PC-3 (cell line): ENCODE measurements around the gene SH3GL3. TPM values are rescaled to one million over a fixed set of nuclear protein-coding genes. Genes with fewer than 3 reads are reported as not detected.

Source experiments
- ATAC-seq: fragments of 200-7000 bp; cut with Tn5 transposase; 2 replicates; pipeline ENCODE4 v1.9.1; 2020; ENCODE audit warnings: mild to moderate bottlenecking, moderate library complexity
- BruUV-seq: library from RNA; stranded (reverse); fragments of 400-500 nt; replicated peaks from 2 replicates; lab custom pipeline; 2021; lab: Mats Ljungman, UMichigan
- CTCF ChIA-PET: fragments of 300-600 bp; sonication (Branson Sonifier 250); formaldehyde crosslinking; loops from one replicate; lab custom pipeline; 2022; ENCODE audit warnings: antibody characterized with exemption; lab: Charles Lee
- POLR2A ChIA-PET: fragments of 300-600 bp; sonication (Branson Sonifier 250); formaldehyde crosslinking; loops from one replicate; lab custom pipeline; 2022; ENCODE audit warnings: antibody characterized with exemption; ENCODE audit not compliant: unreplicated experiment; lab: Charles Lee
- DNase-seq: peaks from one replicate; pipeline ENCODE4 v3.0.0-alpha.2; 2015
- H2AFZ ChIP-seq: fragments of 300-600 bp; sonication (generic); 2 replicates; pipeline ENCODE4 v1.6.0; 2016; ENCODE audit warnings: antibody characterized with exemption, low read length
- H3F3A ChIP-seq: fragments of 300-600 bp; sonication (generic); one replicate; pipeline ENCODE4 v1.6.0; 2017; ENCODE audit warnings: antibody characterized with exemption, low read length, control low read depth, mild to moderate bottlenecking; ENCODE audit not compliant: unreplicated experiment
- H3K27ac ChIP-seq: fragments of 300-600 bp; sonication (generic); 2 replicates; pipeline ENCODE4 v1.5.1; 2016; ENCODE audit warnings: mild to moderate bottlenecking, low read length
- H3K27me3 ChIP-seq: fragments of 300-600 bp; sonication (generic); 2 replicates; pipeline ENCODE4 v1.6.1; 2016; ENCODE audit warnings: low read length, mixed read lengths
- H3K36me3 ChIP-seq: fragments of 300-600 bp; sonication (generic); 2 replicates; pipeline ENCODE4 v1.6.1; 2016; ENCODE audit warnings: low read depth, mixed run types, low read length, mixed read lengths
- H3K4me1 ChIP-seq: fragments of 300-600 bp; sonication (generic); 2 replicates; pipeline ENCODE4 v1.5.1; 2016; ENCODE audit warnings: low read length; ENCODE audit not compliant: insufficient read depth
- H3K4me2 ChIP-seq: fragments of 300-600 bp; sonication (generic); 2 replicates; pipeline ENCODE4 v1.6.0; 2016; ENCODE audit warnings: low read length
- H3K4me3 ChIP-seq: fragments of 300-600 bp; sonication (generic); 2 replicates; pipeline ENCODE4 v1.5.1; 2016; ENCODE audit warnings: mild to moderate bottlenecking, low read length, mixed read lengths
- H3K79me2 ChIP-seq: fragments of 300-600 bp; sonication (generic); 2 replicates; pipeline ENCODE4 v1.6.1; 2017; ENCODE audit warnings: low read length, mixed read lengths
- H3K9ac ChIP-seq: fragments of 300-600 bp; sonication (generic); 2 replicates; pipeline ENCODE4 v1.6.0; 2016; ENCODE audit warnings: mild to moderate bottlenecking, low read length
- H3K9me2 ChIP-seq: fragments of 300-600 bp; sonication (generic); replicated peaks from 2 replicates; pipeline ENCODE4 v1.6.1; 2016; ENCODE audit warnings: mixed run types, low read length, mixed read lengths
- H3K9me3 ChIP-seq: fragments of 300-600 bp; sonication (generic); 2 replicates; pipeline ENCODE4 v1.6.1; 2016; ENCODE audit warnings: low read length, mixed read lengths
- H4K20me1 ChIP-seq: fragments of 300-600 bp; sonication (generic); 2 replicates; pipeline ENCODE4 v1.6.1; 2016; ENCODE audit warnings: low read length, mixed read lengths
- EZH2 ChIP-seq: fragments of 300-600 bp; sonication (generic); IDR thresholded peaks from one replicate; pipeline ENCODE4 v1.6.1; 2017; ENCODE audit warnings: antibody characterized with exemption, mild to moderate bottlenecking, low read length; ENCODE audit not compliant: unreplicated experiment
- EZH2phosphoT487 ChIP-seq: fragments of 300-600 bp; sonication (generic); IDR thresholded peaks from 2 replicates; pipeline ENCODE4 v1.6.1; 2018; ENCODE audit warnings: mild to moderate bottlenecking, antibody characterized with exemption, low read length, borderline replicate concordance
- intact Hi-C: fragments of 100-400 bp; cut with micrococcal nuclease; formaldehyde crosslinking; loops from 2 replicates; pipeline ENCODE4 v1.9.0; 2023
- total RNA-seq: library from RNA; depleted of rRNA; stranded (reverse); fragments of >200 nt; gene quantifications from 2 replicates; pipeline ENCODE4 v1.2.3, GENCODE V29; 2014
- TF ChIP-seq, protein P1 (sequence below): fragments of 300-600 bp; sonication (generic); conservative IDR thresholded peaks from 2 replicates; pipeline ENCODE4 v1.5.1; 2017; ENCODE audit warnings: antibody characterized with exemption, low read depth, mild to moderate bottlenecking, low read length

SH3GL3 gene
- total RNA-seq, 1 experiment from 2014 or later = 3.6 TPM

DNA sequence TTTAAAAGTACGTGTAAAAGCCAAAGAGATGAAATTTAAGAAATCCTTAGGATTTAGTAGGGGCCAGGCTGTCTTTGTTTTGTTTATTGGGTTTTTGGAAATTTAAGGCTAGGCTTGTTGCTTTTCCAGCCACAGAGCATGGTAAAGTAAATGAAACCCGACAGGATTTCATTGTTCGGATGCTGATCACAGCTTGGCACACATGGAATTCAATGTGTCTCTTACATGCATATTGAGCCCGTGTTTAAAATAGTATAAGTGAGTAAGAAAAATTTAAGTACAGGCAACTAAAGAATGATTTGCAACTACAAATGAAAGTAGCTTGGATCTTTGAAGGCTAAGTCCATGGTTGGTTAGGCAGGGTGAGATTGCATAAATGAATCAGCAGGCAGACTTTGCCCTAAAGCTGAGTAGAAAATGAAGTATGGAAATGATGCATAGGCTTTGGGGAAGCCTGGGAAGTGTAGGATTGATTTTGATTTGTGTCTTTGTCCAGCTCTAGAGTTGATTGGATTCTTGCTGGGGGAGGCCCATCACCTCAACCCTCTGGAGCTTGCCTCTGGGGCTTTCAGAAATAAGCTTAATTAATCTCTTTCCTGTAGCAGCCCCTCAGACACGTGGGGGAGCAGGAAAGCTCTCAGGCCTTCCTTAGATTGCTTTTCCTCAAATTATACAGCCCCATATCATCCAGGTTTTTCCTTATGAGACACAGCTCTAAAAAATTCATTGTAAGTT is 138.6 kb downstream of the SH3GL3 start:
- H3K9me3 ChIP-seq = no peaks in the 10 kb centered on the region
- no peaks in the 10 kb centered on the region for H3K36me3 ChIP-seq
- no peak overlapping the region for H2AFZ ChIP-seq
- no peak overlapping the region for H3K27ac ChIP-seq
- no peak for TF ChIP-seq EZH2phosphoT487
- TF ChIP-seq EZH2 = no peak
- TF ChIP-seq, protein P1, sequence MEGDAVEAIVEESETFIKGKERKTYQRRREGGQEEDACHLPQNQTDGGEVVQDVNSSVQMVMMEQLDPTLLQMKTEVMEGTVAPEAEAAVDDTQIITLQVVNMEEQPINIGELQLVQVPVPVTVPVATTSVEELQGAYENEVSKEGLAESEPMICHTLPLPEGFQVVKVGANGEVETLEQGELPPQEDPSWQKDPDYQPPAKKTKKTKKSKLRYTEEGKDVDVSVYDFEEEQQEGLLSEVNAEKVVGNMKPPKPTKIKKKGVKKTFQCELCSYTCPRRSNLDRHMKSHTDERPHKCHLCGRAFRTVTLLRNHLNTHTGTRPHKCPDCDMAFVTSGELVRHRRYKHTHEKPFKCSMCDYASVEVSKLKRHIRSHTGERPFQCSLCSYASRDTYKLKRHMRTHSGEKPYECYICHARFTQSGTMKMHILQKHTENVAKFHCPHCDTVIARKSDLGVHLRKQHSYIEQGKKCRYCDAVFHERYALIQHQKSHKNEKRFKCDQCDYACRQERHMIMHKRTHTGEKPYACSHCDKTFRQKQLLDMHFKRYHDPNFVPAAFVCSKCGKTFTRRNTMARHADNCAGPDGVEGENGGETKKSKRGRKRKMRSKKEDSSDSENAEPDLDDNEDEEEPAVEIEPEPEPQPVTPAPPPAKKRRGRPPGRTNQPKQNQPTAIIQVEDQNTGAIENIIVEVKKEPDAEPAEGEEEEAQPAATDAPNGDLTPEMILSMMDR = no peak
- no peak for DNase-seq
- no TSS peak for BruUV-seq
- no peaks in the 10 kb centered on the region for H3F3A ChIP-seq
- POLR2A ChIA-PET = no interaction called here
- no peak overlapping the region for H3K9ac ChIP-seq
- no peak overlapping the region for H3K4me3 ChIP-seq
- no peaks in the 10 kb centered on the region for H3K4me1 ChIP-seq
- no peaks in the 10 kb centered on the region for H3K9me2 ChIP-seq
- no peak overlapping the region for H3K4me2 ChIP-seq
- H3K27me3 ChIP-seq = no peaks in the 10 kb centered on the region
- CTCF ChIA-PET = interaction anchor here (0.6 kb wide), 1 partner anchor 130 kb away, joined by 3 read pairs; no protein-coding TSS in a partner anchor
- no peak for ATAC-seq
- no peaks in the 10 kb centered on the region for H4K20me1 ChIP-seq
- H3K79me2 ChIP-seq = no peaks in the 10 kb centered on the region
- intact Hi-C loops = no loop called here

DNA sequence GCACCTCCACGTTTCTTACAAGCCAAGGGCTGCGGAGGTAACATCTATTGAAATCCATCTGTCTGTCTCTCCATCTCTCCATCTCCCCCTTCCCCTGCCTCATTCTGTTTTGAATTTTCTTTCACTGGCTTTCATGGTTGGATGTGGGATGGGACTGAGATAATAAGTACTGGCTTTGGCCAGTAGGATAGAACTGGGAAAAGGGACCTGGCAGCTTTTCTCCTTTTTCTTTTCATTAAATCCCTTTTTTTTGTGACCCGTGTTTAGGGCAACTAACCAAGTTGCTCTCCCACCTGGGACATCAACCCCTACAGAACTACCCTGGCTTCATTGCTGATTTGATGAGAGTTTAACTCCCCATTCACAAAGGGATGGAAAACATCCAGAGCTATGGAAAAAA is 139.9 kb downstream of the SH3GL3 start:
- Histone ChIP-seq H3K9ac (no peak overlapping the region), H3K4me3 (no peak overlapping the region), H2AFZ (no peak overlapping the region), H3K79me2 (no peaks in the 10 kb centered on the region), H3F3A (no peaks in the 10 kb centered on the region), H4K20me1 (no peaks in the 10 kb centered on the region), H3K36me3 (no peaks in the 10 kb centered on the region), H3K4me2 (no peak overlapping the region), H3K9me3 (no peaks in the 10 kb centered on the region), H3K9me2 (no peaks in the 10 kb centered on the region), H3K27me3 (no peaks in the 10 kb centered on the region), H3K4me1 (no peaks in the 10 kb centered on the region), H3K27ac (no peak overlapping the region)
- TF ChIP-seq, protein P1 = no peak
- no peak for TF ChIP-seq EZH2
- TF ChIP-seq EZH2phosphoT487 = no peak
- ATAC-seq = no peak
- no peak for DNase-seq
- CTCF ChIA-PET = interaction anchor here (0.6 kb wide), 1 partner anchor 53 kb away, joined by 9 read pairs; no protein-coding TSS in a partner anchor
- POLR2A ChIA-PET = interaction anchor here (0.6 kb wide), 1 partner anchor 160 kb away, joined by 16 read pairs; no protein-coding TSS in a partner anchor
- intact Hi-C loops = no loop called here
- BruUV-seq = no TSS peak

DNA sequence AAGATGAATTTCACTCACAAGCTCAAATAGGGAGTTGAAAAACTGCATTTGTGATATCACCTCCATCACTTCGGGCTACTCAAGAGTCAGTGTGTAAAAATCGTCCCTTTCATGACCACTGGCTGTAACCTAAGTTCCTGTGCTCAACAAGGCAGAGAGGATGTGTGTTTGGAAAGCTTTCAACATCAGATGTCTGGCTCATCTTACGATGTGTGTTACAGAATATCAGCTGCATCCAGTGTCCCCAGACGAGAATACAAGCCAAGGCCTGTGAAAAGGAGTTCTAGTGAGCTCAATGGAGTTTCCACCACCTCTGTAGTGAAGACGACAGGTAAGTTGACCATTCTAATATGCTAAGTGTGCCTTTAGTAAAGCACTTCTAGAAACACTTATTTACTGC is 141.3 kb downstream of the SH3GL3 start:
- no TSS peak for BruUV-seq
- no peaks in the 10 kb centered on the region for H4K20me1 ChIP-seq
- intact Hi-C loops = no loop called here
- H2AFZ ChIP-seq = no peak overlapping the region
- TF ChIP-seq EZH2phosphoT487 (no peak), EZH2 (no peak)
- TF ChIP-seq, protein P1 = no peak
- no peaks in the 10 kb centered on the region for H3K79me2 ChIP-seq
- no peaks in the 10 kb centered on the region for H3K9me2 ChIP-seq
- H3F3A ChIP-seq = no peaks in the 10 kb centered on the region
- no peak overlapping the region for H3K4me2 ChIP-seq
- H3K4me1 ChIP-seq = no peaks in the 10 kb centered on the region
- H3K4me3 ChIP-seq = no peak overlapping the region
- ATAC-seq (no peak), DNase-seq (no peak)
- H3K27ac ChIP-seq = no peak overlapping the region
- ChIA-PET POLR2A (no interaction called here), CTCF (no interaction called here)
- H3K27me3 ChIP-seq = no peaks in the 10 kb centered on the region
- no peaks in the 10 kb centered on the region for H3K9me3 ChIP-seq
- H3K36me3 ChIP-seq = no peaks in the 10 kb centered on the region
- H3K9ac ChIP-seq = no peak overlapping the region
